ENCODE results near the gene NUP93.

Gene NUP93

GRCh38 chr16:56824331-56824730 is 94.4 kb downstream of the NUP93 start:
- peak; percentile 20 for DNase-seq

DNA sequence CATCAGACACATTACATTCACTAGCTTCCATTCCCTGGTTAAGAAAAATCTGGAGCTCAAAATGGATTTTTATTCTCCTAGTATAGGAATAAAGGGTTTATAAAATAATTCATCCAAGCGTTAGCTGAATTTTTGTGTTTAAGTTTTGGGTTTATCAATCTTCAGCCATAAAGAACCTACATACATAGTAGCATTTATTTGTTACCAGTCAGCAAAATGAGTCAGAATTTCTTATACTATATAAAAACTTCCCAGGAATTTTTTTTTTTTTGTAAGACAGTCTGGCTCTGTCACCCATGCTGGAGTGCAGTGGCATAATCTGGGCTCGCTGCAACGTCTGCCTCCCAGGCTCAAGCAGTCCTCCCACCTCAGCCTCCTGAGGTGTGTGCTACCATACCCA is 94.9 kb downstream of the NUP93 start:
- no peak for DNase-seq

DNA sequence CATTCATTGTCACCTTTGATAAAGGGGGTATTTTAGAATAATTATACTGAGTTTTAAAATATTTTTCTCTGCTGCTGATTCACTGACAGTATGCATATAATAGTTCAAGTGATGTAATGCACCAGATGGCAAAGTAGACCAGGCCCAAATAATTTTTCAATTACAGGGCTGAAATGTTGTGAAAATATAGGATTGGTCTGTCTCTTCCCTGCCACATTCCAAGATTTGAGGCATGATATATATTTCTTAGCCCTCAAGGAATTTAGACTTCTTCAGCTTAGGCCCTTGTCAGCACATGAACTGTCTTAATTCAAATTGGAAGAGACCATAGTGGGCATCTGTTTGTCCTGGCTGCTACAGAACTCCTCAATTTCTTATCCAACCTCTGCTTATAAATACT is 95.9 kb downstream of the NUP93 start:
- DNase-seq = no peak

DNA sequence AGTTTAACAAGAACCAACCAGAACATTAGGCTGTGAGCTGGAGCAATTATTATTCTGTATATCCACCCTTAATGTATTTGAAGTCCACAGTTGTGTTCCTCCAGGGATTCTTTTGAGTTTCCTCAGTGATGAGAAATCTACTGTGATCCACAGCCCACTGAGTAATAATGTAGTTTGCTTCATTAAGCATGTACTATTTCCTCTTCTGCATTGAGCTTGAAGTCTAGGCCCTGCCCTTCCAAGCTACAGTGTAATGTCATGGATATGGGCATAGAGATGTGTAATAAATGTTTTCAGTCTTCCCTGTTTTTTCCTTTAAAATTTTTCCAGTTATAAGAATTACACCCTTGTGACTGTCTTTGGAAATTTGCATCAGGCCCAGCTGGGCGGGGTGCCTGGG is 98.7 kb downstream of the NUP93 start:
- no peak for DNase-seq

- DNase-seq = no peak
Measured at GRCh38 chr16:56830669-56831068, 100.7 kb downstream of the NUP93 start.

- DNase-seq = no peak
Measured at GRCh38 chr16:56832768-56833167, 102.8 kb downstream of the NUP93 start.

GRCh38 chr16:56833243-56833970 is 103.5 kb downstream of the NUP93 start:
- DNase-seq = no peak

DNA sequence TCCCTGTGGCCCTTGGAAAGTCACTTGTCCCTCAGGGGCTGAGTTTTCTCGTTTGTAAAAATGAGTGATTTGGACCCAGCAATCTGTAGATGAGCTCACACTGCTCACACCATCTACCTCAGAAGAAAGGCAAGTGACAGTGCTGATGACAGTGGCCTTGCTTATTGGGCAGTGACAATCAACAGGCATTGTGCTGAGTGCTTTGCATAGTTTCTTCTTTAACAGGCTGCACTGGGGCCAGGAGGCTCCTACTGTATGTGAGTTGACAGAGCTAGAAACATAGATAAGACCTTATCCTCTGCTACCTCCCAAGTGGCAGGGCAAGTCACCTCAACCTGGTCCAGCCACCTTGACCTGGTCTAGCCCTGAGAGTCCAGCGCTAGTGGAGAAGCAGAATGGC is 105.4 kb downstream of the NUP93 start:
- no peak for DNase-seq

- no peak for DNase-seq
Measured at GRCh38 chr16:56836410-56837230, 106.7 kb downstream of the NUP93 start.

GRCh38 chr16:56838622-56839337 is 108.9 kb downstream of the NUP93 start:
- DNase-seq = no peak

DNA sequence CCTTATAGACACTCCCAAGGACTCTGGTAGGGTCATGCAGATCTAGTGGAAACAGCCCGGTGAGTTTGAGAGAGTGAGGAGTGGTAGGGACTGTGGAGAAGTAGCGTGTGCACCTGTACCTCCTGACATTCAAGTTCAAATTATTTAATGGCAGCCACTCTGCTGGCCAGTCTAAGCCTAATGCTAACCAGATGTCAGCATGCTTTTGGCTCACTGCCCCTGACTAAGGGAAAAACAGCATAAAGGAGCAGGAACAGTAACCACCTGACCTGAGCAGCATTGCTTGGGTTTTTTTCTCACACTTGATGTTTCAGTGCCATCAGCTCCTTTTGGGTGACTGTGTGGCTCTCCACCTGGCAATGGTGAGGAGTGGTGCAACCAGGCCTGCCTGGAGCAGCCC is 111.3 kb downstream of the NUP93 start:
- no peak for DNase-seq

GRCh38 chr16:56841659-56842058 is 111.7 kb downstream of the NUP93 start:
- no peak for DNase-seq

- DNase-seq = no peak
Measured at GRCh38 chr16:56842133-56842532, 112.2 kb downstream of the NUP93 start.

GRCh38 chr16:56844056-56844455 is 114.1 kb downstream of the NUP93 start:
- DNase-seq = no peak

DNA sequence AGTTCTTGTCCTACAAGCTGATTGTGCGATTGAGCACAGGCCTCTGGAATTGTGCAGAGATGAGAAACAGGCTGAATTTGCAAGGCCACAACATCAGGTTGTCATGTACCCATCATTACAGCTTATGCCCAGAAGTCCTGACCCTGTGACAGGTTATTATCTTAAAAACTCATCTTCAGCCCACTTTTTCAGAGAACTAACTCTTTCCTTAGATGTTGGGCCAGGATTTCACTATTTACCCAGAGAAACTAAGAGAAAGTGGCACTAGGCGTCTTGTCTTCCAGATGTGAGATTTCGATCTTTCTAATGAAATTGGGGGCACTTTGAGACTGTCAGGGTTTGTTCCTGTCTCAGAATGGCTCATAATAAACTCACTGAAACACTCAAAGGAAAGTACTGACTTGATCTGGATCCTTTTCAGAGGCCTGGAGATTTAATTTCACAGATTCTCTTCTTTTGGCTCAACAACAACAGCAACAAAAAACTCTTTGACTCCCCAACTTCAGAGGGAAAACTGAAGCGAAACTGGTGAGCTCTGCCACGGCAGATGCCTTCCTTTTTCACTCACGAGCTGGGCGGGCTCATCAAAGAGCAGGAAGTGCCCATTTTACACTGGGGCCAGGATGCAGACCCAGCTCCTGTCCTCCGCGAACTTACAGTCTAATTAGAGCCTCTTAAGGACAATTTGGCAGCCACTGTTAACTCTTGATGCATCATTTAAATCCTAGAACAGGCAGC is 117.4 kb downstream of the NUP93 start:
- DNase-seq = no peak

- DNase-seq = no peak
Measured at GRCh38 chr16:56848029-56848936, 118.4 kb downstream of the NUP93 start.

DNA sequence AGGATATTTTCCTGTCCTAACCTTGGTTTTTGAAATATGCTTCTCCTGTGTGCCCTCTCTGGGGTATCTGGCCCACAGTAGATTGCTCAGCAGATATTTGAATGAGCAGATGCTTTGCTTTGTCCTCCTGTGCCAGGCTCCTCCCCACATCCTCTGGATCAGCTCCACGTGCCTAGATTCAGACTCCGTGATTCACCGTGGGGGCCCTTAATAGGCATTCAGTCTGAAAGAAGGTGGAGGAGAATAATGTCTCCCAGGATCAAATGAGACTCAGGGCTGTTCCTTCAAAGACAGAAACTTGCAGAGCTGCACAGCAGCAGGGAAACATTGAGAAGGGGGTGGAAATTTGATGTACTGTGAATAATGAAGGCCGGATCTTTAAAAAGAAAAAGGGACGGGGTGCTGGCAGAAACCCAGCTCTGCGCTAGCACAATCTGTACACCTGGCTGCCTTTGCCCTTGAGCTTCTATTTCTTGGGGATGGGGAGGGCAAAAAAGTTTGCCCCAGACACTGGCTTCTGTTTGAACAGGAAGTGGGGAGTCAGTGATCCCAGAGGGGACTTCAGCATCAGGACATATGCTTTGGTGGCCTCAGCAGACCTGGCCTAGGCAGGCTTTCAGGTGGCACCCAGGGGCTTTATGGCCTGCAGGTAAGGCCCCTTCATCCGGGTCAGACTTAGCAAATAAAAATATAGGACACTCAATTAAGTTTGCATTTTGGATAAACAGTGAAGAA is 119.2 kb downstream of the NUP93 start:
- DNase-seq = no peak

- DNase-seq = no peak
Measured at GRCh38 chr16:56849690-56850680, 120.1 kb downstream of the NUP93 start.

- no peak for DNase-seq
Measured at GRCh38 chr16:56851671-56852400, 121.9 kb downstream of the NUP93 start.

Data from NCI-H345 (cell line).